Skeletal muscle tissue (tissue), 4 donors: Measurements from ENCODE around the gene PTAFR. TPM values are rescaled to one million over a fixed set of nuclear protein-coding genes. Genes with fewer than 3 reads are reported as not detected.

Experiments
- H3K27ac ChIP-seq: one replicate; pipeline ENCODE4 v1.7.0; 2013; ENCODE audit warnings: mild to moderate bottlenecking, low read depth, low read length, inconsistent platforms
- H3K27me3 ChIP-seq, 3 donors: one replicate each; pipeline ENCODE4 v1.7.0; 2013; ENCODE audit warnings: low read length in 3 of 3; ENCODE audit not compliant: control insufficient read depth in 3 of 3, insufficient read depth in 3 of 3
- H3K36me3 ChIP-seq, 3 donors: one replicate each; pipeline ENCODE4 v1.7.0; 2013; ENCODE audit warnings: low read length in 3 of 3; ENCODE audit not compliant: control insufficient read depth in 3 of 3, insufficient read depth in 3 of 3
- H3K4me1 ChIP-seq, 3 donors: one replicate each; pipeline ENCODE4 v1.7.0; 2013; ENCODE audit warnings: low read length in 3 of 3, mild to moderate bottlenecking in 3 of 3; ENCODE audit not compliant: control insufficient read depth in 3 of 3, insufficient read depth in 3 of 3
- H3K4me3 ChIP-seq, 3 donors: one replicate each; pipeline ENCODE4 v1.7.0; 2013; ENCODE audit warnings: low read length in 3 of 3
- H3K9ac ChIP-seq, 3 donors: one replicate each; pipeline ENCODE4 v1.7.0; 2013; ENCODE audit warnings: low read length in 3 of 3, mild to moderate bottlenecking in 3 of 3, moderate library complexity in 2 of 3, low read depth in 1 of 3
- H3K9me3 ChIP-seq, 3 donors: one replicate each; pipeline ENCODE4 v1.7.0; 2013; ENCODE audit warnings: low read length in 3 of 3; ENCODE audit not compliant: control insufficient read depth in 3 of 3
- total RNA-seq: library from RNA; depleted of rRNA; stranded (reverse); fragments of >200 nt; gene quantifications from one replicate; pipeline ENCODE4 v1.2.3, GENCODE V29; 2014
- donor health status: Osteomylitis.

PTAFR gene
- total RNA-seq, 1 donor from 2014 or later = 2.1 TPM

GRCh38 chr1:28175955-28176485 is 470 bp downstream of the PTAFR start:
- H3K4me3 ChIP-seq = peak overlapping the region in 2 of 3 donors; percentile 5 to 35
- no peaks in the 10 kb centered on the region for H3K27me3 ChIP-seq
- H3K9me3 ChIP-seq = no peaks in the 10 kb centered on the region
- no peaks in the 10 kb centered on the region for H3K36me3 ChIP-seq
- peak overlapping the region in 1 of 3 donors; percentile 53 for H3K9ac ChIP-seq
- peak overlapping the region; percentile 76 for H3K27ac ChIP-seq
- peaks cover 10 to 17% (median 15%) of the 10 kb centered on the region in 3 donors for H3K4me1 ChIP-seq

DNA sequence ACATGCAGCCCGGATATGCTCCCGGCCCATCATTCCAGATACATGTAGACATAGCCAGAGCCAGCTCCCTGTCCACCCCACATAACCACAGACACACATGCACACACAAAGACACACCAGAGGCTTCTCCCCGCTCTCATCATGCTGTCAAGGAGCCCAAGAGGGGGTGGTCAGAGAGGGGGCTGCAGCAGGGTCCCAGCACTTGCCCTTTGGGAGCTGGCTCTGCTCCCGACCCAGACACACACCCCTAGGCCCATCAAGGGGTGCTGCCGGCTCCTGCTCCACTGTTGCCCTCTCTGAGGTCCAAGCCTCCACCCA is 2.6 kb downstream of the PTAFR start:
- Histone ChIP-seq H3K27me3 (no peaks in the 10 kb centered on the region), H3K4me1 (peaks cover 10 to 17% (median 15%) of the 10 kb centered on the region in 3 donors), H3K4me3 (no peak overlapping the region), H3K36me3 (no peaks in the 10 kb centered on the region), H3K9me3 (no peaks in the 10 kb centered on the region), H3K9ac (peak overlapping the region in 1 of 3 donors; percentile 23), H3K27ac (peak overlapping the region; percentile 73)

DNA sequence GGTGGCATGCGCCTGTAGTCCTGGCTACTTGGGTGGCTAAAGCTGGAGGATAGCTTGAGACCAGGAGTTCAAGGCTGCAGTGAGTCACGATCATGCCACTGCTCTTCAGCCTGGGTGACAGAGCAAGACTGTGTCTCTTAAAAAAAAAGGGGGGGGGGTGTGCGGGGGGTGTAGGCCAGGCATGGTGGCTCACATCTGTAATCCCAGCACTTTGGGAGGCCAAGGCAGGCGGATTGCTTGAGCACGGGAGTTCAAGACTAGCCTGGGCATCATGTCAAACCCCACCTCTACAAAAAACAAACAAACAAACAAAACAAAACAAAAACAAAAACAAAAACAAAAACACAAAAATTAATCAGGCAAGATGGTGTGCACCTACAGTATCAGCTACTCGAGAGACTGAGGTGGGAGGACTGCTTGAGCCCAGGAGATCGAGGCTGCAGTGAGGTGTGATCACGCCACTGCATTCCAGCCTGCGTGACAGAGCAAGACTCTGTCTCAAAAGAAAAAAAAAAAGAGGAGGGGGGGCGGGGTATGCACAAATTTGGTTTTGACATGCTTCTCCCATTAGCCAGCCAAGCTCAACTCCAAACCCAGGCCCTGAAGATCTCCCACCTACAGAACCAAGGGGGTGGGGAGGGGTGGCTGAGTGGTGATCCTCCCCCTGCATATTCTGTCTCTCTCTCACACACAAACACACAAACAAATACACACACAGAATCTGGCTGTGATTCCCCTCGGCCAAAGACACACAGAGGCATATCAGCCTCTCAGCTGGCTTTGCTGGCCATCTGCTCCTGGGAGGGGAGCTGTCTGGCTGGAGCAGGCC is 3.1 kb downstream of the PTAFR start:
- H3K27me3 ChIP-seq = no peaks in the 10 kb centered on the region
- H3K4me1 ChIP-seq = peaks cover 10 to 17% (median 15%) of the 10 kb centered on the region in 3 donors
- H3K9me3 ChIP-seq = no peaks in the 10 kb centered on the region
- peak overlapping the region in 1 of 3 donors; percentile 23 for H3K9ac ChIP-seq
- H3K4me3 ChIP-seq = no peak overlapping the region
- peak overlapping the region; percentile 73 for H3K27ac ChIP-seq
- no peaks in the 10 kb centered on the region for H3K36me3 ChIP-seq

DNA sequence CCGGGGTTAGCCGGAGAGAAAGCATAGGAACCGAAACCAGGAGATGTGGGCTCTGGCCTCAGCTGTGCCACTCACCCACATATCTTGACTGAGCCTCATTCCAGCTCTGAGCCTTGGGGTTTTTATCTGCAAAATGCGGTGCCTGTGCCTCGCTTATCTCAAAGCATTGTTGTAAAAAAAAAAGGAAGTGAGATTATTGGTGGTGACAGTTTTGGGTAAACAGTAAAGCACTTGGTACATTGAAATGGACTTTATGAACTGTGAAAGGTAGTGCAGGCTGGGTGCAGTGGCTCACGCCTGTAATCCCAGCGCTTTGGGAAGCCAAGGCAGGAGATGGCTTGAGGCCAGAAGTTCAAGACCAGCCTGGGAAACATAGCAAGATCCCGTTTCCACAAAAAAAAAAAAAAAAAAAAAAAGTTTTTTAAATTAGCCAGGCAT is 3.8 kb downstream of the PTAFR start:
- H3K9me3 ChIP-seq = no peaks in the 10 kb centered on the region
- H3K27me3 ChIP-seq = no peaks in the 10 kb centered on the region
- peak overlapping the region in 1 of 3 donors; percentile 57 for H3K9ac ChIP-seq
- H3K4me3 ChIP-seq = no peak overlapping the region
- no peaks in the 10 kb centered on the region for H3K36me3 ChIP-seq
- peaks cover 10 to 17% (median 15%) of the 10 kb centered on the region in 3 donors for H3K4me1 ChIP-seq
- H3K27ac ChIP-seq = peak overlapping the region; percentile 73

DNA sequence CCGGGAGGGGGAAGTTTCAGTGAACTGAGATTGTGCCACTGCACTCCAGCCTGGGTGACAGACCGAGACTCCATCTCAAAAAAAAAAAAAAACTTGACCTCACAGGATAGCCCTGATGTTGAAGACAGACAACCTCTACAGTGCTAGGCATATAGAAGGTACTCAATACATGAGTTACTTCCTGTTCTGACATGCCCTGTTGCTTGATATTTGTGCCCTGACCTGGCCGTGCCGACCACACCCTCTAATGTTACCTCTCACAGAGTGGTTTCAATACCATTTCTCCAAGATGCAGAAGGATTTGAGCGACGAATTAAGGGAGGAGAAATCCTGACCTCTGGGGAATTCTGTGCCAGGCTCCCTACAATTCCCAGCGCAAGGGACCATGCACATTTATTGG is 5.2 kb downstream of the PTAFR start:
- Histone ChIP-seq H3K36me3 (no peaks in the 10 kb centered on the region), H3K27me3 (no peaks in the 10 kb centered on the region), H3K9me3 (no peaks in the 10 kb centered on the region), H3K4me1 (peaks cover 10 to 17% (median 15%) of the 10 kb centered on the region in 3 donors), H3K9ac (no peak overlapping the region), H3K27ac (no peak overlapping the region), H3K4me3 (no peak overlapping the region)

GRCh38 chr1:28170001-28170596 is 6.4 kb downstream of the PTAFR start:
- Histone ChIP-seq H3K9ac (no peak overlapping the region), H3K4me1 (peaks cover 10 to 17% (median 15%) of the 10 kb centered on the region in 3 donors), H3K27ac (no peak overlapping the region), H3K4me3 (no peak overlapping the region), H3K36me3 (no peaks in the 10 kb centered on the region), H3K9me3 (no peaks in the 10 kb centered on the region), H3K27me3 (no peaks in the 10 kb centered on the region)

GRCh38 chr1:28163496-28164161 is 12.9 kb downstream of the PTAFR start:
- H3K4me1 ChIP-seq = peaks cover 0 to 5% (median 3%) of the 10 kb centered on the region in 3 donors

DNA sequence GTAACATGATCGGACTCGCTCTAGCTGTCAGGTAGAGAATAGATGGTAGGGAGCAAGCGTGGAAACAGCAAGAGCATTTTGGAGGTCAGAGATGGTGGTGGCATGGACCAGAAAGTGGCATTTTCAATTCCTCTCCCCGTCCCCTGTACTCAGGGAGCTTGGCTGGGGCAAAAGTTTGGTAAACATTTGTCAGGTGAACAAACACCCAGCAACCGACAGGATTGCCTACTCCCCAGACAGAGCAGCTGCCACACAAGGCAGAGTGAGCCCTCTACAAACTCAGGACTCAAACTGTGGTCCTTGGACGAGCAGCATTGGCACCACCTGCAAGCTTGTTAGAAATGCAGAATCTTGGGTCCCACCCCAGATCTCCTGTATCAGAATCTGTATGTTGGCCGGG is 14.3 kb downstream of the PTAFR start:
- H3K27ac ChIP-seq = no peak overlapping the region
- H3K4me1 ChIP-seq = peaks cover 0 to 5% (median 3%) of the 10 kb centered on the region in 3 donors

More at GRCh38 chr1:28163496-28164161, 12.9 kb downstream of the PTAFR start:
- Histone ChIP-seq H3K27me3 (no peaks in the 10 kb centered on the region), H3K27ac (no peak overlapping the region), H3K36me3 (no peaks in the 10 kb centered on the region), H3K4me3 (no peak overlapping the region), H3K9ac (no peak overlapping the region), H3K9me3 (no peaks in the 10 kb centered on the region)

GRCh38 chr1:28161751-28162150 is 14.7 kb downstream of the PTAFR start:
- H3K27ac ChIP-seq = no peak overlapping the region
- peaks cover 0 to 5% (median 3%) of the 10 kb centered on the region in 3 donors for H3K4me1 ChIP-seq
- no peaks in the 10 kb centered on the region for H3K27me3 ChIP-seq
- H3K36me3 ChIP-seq = no peaks in the 10 kb centered on the region
- no peaks in the 10 kb centered on the region for H3K9me3 ChIP-seq
- H3K4me3 ChIP-seq = no peak overlapping the region
- H3K9ac ChIP-seq = no peak overlapping the region

More for the DNA sequence above, 14.3 kb downstream of the PTAFR start:
- H3K9ac ChIP-seq = no peak overlapping the region
- H3K36me3 ChIP-seq = no peaks in the 10 kb centered on the region
- H3K9me3 ChIP-seq = no peaks in the 10 kb centered on the region
- no peak overlapping the region for H3K4me3 ChIP-seq
- no peaks in the 10 kb centered on the region for H3K27me3 ChIP-seq
